GM19328 (cell line): ENCODE measurements around the gene C20orf173.
"Not testable (repeated sequence)": the region's sequence is repeated elsewhere in the genome, so short reads cannot be mapped to it uniquely, and the experiment has no call there.

Source experiments
- ATAC-seq: cut with Tn5 transposase; IDR thresholded peaks from one replicate; pipeline ENCODE4 v1.9.1; 2021; ENCODE audit warnings: mild to moderate bottlenecking, moderate library complexity; ENCODE audit not compliant: unreplicated experiment

Gene C20orf173

DNA sequence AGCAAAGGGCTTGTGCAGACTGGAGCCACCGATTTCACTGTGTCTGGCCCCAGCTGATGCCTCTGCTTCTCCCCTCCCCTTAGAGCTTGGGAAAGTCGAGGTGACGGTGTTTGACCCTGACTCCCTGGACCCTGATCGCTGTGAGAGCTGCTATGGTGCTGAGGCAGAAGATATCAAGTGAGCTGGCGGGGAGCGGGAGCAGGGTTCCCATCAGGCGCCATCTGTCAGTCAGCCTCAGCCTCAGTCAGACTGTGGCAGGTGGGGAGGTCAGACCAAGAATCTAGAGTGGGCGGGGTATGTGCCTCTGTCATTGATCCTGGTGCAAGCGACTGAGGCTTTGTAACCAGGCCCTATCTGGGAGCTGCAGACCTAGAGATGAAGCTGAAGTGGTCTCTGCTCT lies 17.9 kb upstream of the C20orf173 start:
- ATAC-seq = no peak

DNA sequence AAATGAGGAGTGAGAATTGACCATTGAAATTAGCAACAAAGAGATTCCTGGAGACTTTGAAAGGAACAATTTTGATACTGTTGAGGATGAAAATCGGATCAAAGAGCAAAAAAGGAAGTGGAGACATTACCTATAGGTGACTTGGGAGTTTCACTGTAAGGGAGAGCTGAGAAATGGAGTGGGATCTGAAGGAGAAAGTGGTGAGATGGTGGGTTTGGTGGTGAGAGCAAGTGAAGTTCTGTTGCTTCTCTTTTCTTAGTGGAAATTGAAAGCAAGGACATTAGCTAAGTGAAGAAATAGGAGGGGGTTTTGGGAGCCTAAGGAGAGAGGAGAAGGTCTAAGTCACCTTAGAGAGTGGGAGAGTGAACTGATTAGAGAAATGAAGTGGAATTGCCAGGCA lies 16.7 kb upstream of the C20orf173 start:
- ATAC-seq = no peak

DNA sequence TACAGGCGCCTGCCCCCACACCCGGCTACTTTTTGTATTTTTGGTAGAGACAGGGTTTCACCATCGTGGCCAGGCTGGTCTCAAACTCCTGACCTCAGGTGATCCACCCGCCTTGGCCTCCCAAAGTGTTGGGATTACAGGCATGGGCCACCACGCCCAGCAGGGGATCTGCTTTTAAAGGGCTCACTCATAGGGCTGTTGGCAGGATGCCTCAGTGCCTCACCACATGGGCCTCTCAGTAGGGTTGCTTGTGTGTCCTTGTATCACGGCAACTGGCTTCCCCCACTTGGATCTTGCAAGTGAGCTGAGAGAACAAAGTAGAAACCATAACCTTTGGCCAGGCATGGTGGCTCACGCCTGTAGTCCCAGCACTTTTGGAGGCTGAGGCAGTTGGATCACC lies 15.5 kb upstream of the C20orf173 start:
- ATAC-seq = not testable (repeated sequence)

- no peak for ATAC-seq
Measured at GRCh38 chr20:35544436-35544835, 15.0 kb upstream of the C20orf173 start.

DNA sequence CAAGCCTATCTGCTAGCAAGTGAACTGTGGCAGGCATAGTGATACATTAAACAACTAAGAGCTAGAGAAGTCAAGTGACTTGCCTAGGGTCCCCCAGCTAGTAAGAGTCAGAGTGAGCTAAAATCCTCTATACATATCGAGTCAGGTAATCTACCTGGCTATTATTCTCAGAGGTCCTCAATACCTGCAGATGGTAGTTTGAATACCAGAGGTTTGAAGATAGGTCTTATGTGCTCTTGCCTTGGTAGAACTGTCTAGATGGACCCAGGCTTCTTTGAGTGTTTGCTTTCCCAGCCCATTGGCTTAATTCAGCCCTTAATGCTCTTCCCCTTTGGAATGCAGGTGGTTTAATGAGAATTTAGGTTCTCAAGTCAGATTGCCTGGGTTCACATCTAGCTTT lies 13.5 kb upstream of the C20orf173 start:
- no peak for ATAC-seq

- ATAC-seq = peak; percentile 84
Measured at GRCh38 chr20:35541783-35542662, 12.6 kb upstream of the C20orf173 start, which contains the start of gene ERGIC3. ERGIC3 (plus strand) TSS chr20:35542078; CDS start chr20:35542098, 20 bp downstream.

GRCh38 chr20:35541118-35541782 lies 11.8 kb upstream of the C20orf173 start:
- no peak for ATAC-seq

- ATAC-seq = no peak
Measured at GRCh38 chr20:35539756-35540212, 10.3 kb upstream of the C20orf173 start.

DNA sequence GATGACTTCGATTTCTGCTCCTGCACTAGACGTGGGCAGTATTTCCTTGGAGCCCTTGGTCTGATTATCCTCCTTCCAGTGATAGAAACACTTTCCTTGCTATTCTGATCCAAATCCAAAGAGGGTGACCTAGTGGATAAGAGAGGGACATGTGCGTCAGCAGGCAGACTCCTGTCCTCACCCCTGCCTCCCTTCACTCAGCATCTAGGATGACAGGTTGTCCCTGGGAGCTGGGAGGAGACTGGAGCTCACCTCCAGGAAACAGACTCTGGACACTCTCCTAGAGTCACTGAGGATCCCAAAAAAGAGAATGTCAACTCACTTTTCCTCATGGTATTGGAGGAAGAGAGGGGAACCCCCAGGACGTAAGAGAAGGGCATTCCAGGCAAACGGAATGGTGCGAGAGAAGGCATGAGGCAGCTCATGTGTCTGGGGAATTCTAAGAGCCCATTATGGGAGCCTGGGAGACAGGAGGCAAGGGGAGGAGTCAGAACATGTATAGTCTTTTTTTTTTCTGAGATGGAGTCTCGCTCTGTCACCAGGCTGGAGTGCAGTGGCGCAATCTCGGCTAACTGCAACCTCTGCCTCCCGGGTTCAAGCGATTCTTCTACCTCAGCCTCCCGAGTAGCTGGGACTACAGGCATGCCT lies 2.2 kb downstream of the C20orf173 start:
- no peak for ATAC-seq

- no peak for ATAC-seq
Measured at GRCh38 chr20:35525639-35526038, 3.8 kb downstream of the C20orf173 start.

- ATAC-seq = no peak
Measured at GRCh38 chr20:35523298-35523888, 6.1 kb downstream of the C20orf173 start.

- ATAC-seq = no peak
Measured at GRCh38 chr20:35518955-35519354, 10.5 kb downstream of the C20orf173 start.

DNA sequence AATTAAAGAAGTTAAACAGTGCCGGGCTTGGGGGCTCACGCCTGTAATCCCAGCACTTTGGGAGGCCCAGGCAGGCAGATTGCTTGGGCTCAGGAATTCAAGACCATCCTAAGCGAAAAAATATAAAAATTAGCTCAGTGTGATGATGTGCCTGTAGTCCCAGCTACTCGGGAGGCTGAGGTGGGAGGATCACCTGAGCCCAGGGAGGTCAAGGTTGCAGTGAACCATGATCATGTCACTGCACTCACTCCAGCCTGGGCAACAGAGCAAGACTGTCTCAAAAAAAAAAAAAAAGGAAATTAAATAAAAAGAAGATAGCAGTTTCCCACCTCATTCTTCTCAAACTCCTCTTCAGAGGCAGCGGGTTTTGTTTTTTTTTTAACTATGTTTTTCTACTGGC lies 11.7 kb downstream of the C20orf173 start:
- not testable (repeated sequence) for ATAC-seq

- ATAC-seq = no peak
Measured at GRCh38 chr20:35517125-35517524, 12.3 kb downstream of the C20orf173 start.

GRCh38 chr20:35515949-35516645 lies 13.4 kb downstream of the C20orf173 start:
- ATAC-seq = no peak

DNA sequence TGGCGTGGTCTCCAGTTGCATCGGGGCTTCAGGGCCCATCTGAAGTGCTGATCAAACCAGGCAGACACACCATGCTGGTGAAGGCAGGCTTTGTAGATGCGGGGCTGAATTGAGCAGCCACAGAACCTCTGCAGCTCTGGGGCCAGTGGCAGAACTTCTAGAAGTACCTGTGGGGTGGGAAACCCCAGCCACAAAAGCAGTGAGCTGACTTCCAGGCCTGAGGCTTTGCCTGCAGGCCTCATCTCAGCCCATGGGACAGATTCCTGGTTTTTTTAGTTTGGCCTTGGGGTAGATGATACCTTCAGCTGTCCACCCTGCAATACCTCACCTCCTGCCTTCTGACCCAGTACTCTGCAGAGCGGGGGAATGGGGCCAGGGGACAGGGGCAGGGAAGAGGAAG lies 14.1 kb downstream of the C20orf173 start:
- ATAC-seq = no peak

DNA sequence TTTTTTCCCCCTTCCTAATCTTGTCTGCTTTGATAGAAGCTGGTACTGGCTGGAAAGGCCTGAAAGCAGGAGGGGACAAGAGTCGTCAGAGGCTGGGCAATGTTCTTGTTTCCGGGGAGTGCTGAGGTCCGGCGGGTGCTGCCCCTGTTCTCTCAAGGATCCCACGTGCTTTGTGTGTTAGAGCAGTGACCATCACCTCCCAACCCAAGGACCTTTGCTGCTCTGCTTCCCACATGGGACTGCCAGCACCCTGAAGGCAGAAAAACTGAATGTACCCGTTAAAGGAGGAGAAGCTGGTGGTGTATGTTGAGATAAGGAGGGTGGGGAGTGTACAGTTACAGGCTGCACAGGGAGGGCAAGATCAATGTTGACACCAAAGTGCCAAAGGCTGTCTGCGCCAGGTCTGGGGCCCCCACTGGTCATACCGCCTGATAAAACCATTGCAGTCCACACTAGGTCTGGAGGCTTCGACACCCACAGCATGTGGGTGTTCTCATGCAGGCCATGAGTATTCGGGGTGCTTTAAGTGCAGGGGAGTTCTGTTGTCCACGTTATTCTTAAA lies 15.0 kb downstream of the C20orf173 start:
- no peak for ATAC-seq

GRCh38 chr20:35511814-35512420 lies 17.5 kb downstream of the C20orf173 start:
- ATAC-seq = no peak

- no peak for ATAC-seq
Measured at GRCh38 chr20:35510951-35511735, 18.3 kb downstream of the C20orf173 start.
